HG03066 (cell line): ENCODE data around the gene SLC35G2.
"Not testable (repeated sequence)": the region's sequence is repeated elsewhere in the genome, so short reads cannot be mapped to it uniquely, and the experiment has no call there.

Experiments used
- ATAC-seq: cut with Tn5 transposase; IDR thresholded peaks from one replicate; pipeline ENCODE4 v1.9.1; 2021; ENCODE audit warnings: low read depth; ENCODE audit not compliant: unreplicated experiment

SLC35G2 gene

GRCh38 chr3:136831461-136831860 is 12.5 kb downstream of the SLC35G2 start:
- no peak for ATAC-seq

- ATAC-seq: no peak
Measured at GRCh38 chr3:136835089-136835812, 16.3 kb downstream of the SLC35G2 start.

- no peak for ATAC-seq
Measured at GRCh38 chr3:136835813-136836510, 17.0 kb downstream of the SLC35G2 start.

- no peak for ATAC-seq
Measured at GRCh38 chr3:136836511-136837156, 17.7 kb downstream of the SLC35G2 start.

- ATAC-seq: no peak
Measured at GRCh38 chr3:136838641-136839555, 20.0 kb downstream of the SLC35G2 start.

- no peak for ATAC-seq
Measured at GRCh38 chr3:136839556-136839931, 20.6 kb downstream of the SLC35G2 start.

GRCh38 chr3:136840252-136840651 is 21.3 kb downstream of the SLC35G2 start:
- no peak for ATAC-seq

GRCh38 chr3:136842294-136842693 is 23.4 kb downstream of the SLC35G2 start:
- ATAC-seq: no peak

GRCh38 chr3:136844724-136845123 is 25.8 kb downstream of the SLC35G2 start:
- no peak for ATAC-seq

GRCh38 chr3:136852180-136852579 is 33.3 kb downstream of the SLC35G2 start:
- ATAC-seq: no peak

GRCh38 chr3:136856665-136857064 is 37.7 kb downstream of the SLC35G2 start:
- no peak for ATAC-seq

GRCh38 chr3:136858381-136858780 is 39.5 kb downstream of the SLC35G2 start:
- no peak for ATAC-seq

GRCh38 chr3:136860541-136860940 is 41.6 kb downstream of the SLC35G2 start:
- no peak for ATAC-seq

- peak; percentile 96 for ATAC-seq
Measured at GRCh38 chr3:136861890-136862616, 43.1 kb downstream of the SLC35G2 start, which contains the start of gene NCK1. NCK1 (plus strand) TSS chr3:136862208; CDS start chr3:136928002, 65,794 bp downstream.

- peak; percentile 13 for ATAC-seq
Measured at GRCh38 chr3:136862617-136863322, 43.8 kb downstream of the SLC35G2 start.

GRCh38 chr3:136869282-136869681 is 50.4 kb downstream of the SLC35G2 start:
- no peak for ATAC-seq

- not testable (repeated sequence) for ATAC-seq
Measured at GRCh38 chr3:136872258-136872657, 53.3 kb downstream of the SLC35G2 start.

GRCh38 chr3:136879510-136879909 is 60.6 kb downstream of the SLC35G2 start:
- not testable (repeated sequence) for ATAC-seq

- ATAC-seq: no peak
Measured at GRCh38 chr3:136882571-136882970, 63.6 kb downstream of the SLC35G2 start.
